HG03439 (cell line): ENCODE results near the gene SLC39A11.

ENCODE experiments used
- ATAC-seq: cut with Tn5 transposase; IDR thresholded peaks from one replicate; pipeline ENCODE4 v1.9.1; 2021; ENCODE audit warnings: mild to moderate bottlenecking, moderate library complexity; ENCODE audit not compliant: unreplicated experiment

The SLC39A11 gene

GRCh38 chr17:72702136-72702735 is 390.3 kb downstream of the SLC39A11 start:
- ATAC-seq = no peak

GRCh38 chr17:72700226-72700625 is 392.3 kb downstream of the SLC39A11 start:
- no peak for ATAC-seq

GRCh38 chr17:72699545-72699944 is 392.9 kb downstream of the SLC39A11 start:
- no peak for ATAC-seq

- no peak for ATAC-seq
Measured at GRCh38 chr17:72697602-72698146, 394.8 kb downstream of the SLC39A11 start.

- no peak for ATAC-seq
Measured at GRCh38 chr17:72696721-72697120, 395.8 kb downstream of the SLC39A11 start.

- ATAC-seq = no peak
Measured at GRCh38 chr17:72696156-72696555, 396.3 kb downstream of the SLC39A11 start.

GRCh38 chr17:72693956-72694355 is 398.5 kb downstream of the SLC39A11 start:
- ATAC-seq = no peak

- ATAC-seq = no peak
Measured at GRCh38 chr17:72693151-72693878, 399.2 kb downstream of the SLC39A11 start.

GRCh38 chr17:72692676-72693075 is 399.8 kb downstream of the SLC39A11 start:
- no peak for ATAC-seq

- ATAC-seq = no peak
Measured at GRCh38 chr17:72691586-72691985, 400.9 kb downstream of the SLC39A11 start.

- no peak for ATAC-seq
Measured at GRCh38 chr17:72691017-72691416, 401.5 kb downstream of the SLC39A11 start.

- ATAC-seq = no peak
Measured at GRCh38 chr17:72687886-72688285, 404.6 kb downstream of the SLC39A11 start.

- no peak for ATAC-seq
Measured at GRCh38 chr17:72684405-72685020, 408.0 kb downstream of the SLC39A11 start.

GRCh38 chr17:72683506-72684404 is 408.7 kb downstream of the SLC39A11 start:
- no peak for ATAC-seq

GRCh38 chr17:72682605-72683004 is 409.9 kb downstream of the SLC39A11 start:
- ATAC-seq = no peak

- ATAC-seq = no peak
Measured at GRCh38 chr17:72681844-72682243, 410.6 kb downstream of the SLC39A11 start.

GRCh38 chr17:72677714-72678390 is 414.6 kb downstream of the SLC39A11 start:
- no peak for ATAC-seq

GRCh38 chr17:72677108-72677507 is 415.4 kb downstream of the SLC39A11 start:
- ATAC-seq = no peak

- no peak for ATAC-seq
Measured at GRCh38 chr17:72672729-72673128, 419.8 kb downstream of the SLC39A11 start.

GRCh38 chr17:72671016-72671415 is 421.5 kb downstream of the SLC39A11 start:
- ATAC-seq = no peak
